ENCODE results near the gene FHIT. TPM values are rescaled to one million over a fixed set of nuclear protein-coding genes. Genes with fewer than 3 reads are reported as not detected.

FHIT gene
- total RNA-seq, 1 experiment from 2014 or later: 20.1 TPM

DNA sequence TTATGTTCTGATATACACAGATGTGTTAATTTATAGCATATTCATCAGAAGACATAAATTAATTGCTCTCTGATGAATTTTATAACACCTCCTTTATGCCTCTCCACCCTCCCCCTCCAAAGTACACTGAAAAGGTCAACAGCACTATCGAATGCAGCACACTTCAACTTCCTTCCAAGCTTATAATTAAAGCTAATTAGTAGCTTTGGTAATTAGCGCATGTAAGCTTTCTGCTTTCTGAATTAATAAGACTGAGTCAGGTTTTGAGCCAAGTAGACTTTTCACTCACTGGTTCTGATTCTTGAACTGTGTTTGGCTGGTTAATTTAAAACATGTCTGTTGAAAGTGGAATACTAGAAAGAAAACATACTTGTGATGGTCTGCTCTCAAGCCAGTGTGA is 1440.6 kb downstream of the FHIT start:
- no peak for DNase-seq (ENCODE audit: unreplicated experiment)
- Mint-ChIP-seq H3K4me3 (ENCODE audit: unreplicated experiment) (no peak overlapping the region), H3K36me3 (ENCODE audit: insufficient read depth, unreplicated experiment) (no peaks in the 10 kb centered on the region), H3K27me3 (ENCODE audit: insufficient read depth, unreplicated experiment) (no peaks in the 10 kb centered on the region), H3K4me1 (ENCODE audit: insufficient read depth, unreplicated experiment) (no peaks in the 10 kb centered on the region), H3K27ac (ENCODE audit: low read depth, unreplicated experiment) (no peak overlapping the region), H3K9me3 (ENCODE audit: unreplicated experiment) (no peaks in the 10 kb centered on the region)
- TF ChIP-seq CTCF (IDR thresholded peaks at IDR 0.05; ENCODE audit: unreplicated experiment): no peak
- ChIA-PET CTCF (interaction anchor here (0.5 to 7.8 kb wide), 28 partner anchors 8 to 1571 kb away, joined by 3 to 119 read pairs (median 3); no protein-coding TSS in a partner anchor), POLR2A (interaction anchor here (1.6 kb wide), 1 partner anchor 497 kb away, joined by 5 read pairs; no protein-coding TSS in a partner anchor)
- no TSS peak for BruUV-seq (replicated peaks)
- intact Hi-C loops (cut with micrococcal nuclease): loop anchor here (10.0 kb wide), 2 partner anchors 816 to 986 kb away; no protein-coding TSS in a partner anchor

- ChIA-PET POLR2A (interaction anchor here (1.0 to 1.6 kb wide), 2 partner anchors 235 to 497 kb away, joined by 5 to 7 read pairs; no protein-coding TSS in a partner anchor), CTCF (interaction anchor here (0.5 to 7.8 kb wide), 43 partner anchors 8 to 1701 kb away, joined by 3 to 119 read pairs (median 3); no protein-coding TSS in a partner anchor)
- H3K27me3 Mint-ChIP-seq (ENCODE audit: insufficient read depth, unreplicated experiment): no peaks in the 10 kb centered on the region
- H3K27ac Mint-ChIP-seq (ENCODE audit: low read depth, unreplicated experiment): peak overlapping the region; percentile 63
- no peaks in the 10 kb centered on the region for H3K9me3 Mint-ChIP-seq (ENCODE audit: unreplicated experiment)
- no peaks in the 10 kb centered on the region for H3K36me3 Mint-ChIP-seq (ENCODE audit: insufficient read depth, unreplicated experiment)
- no peaks in the 10 kb centered on the region for H3K4me1 Mint-ChIP-seq (ENCODE audit: insufficient read depth, unreplicated experiment)
- peak; percentile 33 for DNase-seq (ENCODE audit: unreplicated experiment)
- no peak overlapping the region for H3K4me3 Mint-ChIP-seq (ENCODE audit: unreplicated experiment)
- TF ChIP-seq CTCF (IDR thresholded peaks at IDR 0.05; ENCODE audit: unreplicated experiment): peak; percentile 45
- intact Hi-C loops (cut with micrococcal nuclease): loop anchor here (1.0 to 10.0 kb wide), 6 partner anchors 47 to 985 kb away; no protein-coding TSS in a partner anchor
- BruUV-seq (replicated peaks): no TSS peak
These were observed 1441.4 kb downstream of the FHIT start for GRCh38 chr3:59809710-59810444.

DNA sequence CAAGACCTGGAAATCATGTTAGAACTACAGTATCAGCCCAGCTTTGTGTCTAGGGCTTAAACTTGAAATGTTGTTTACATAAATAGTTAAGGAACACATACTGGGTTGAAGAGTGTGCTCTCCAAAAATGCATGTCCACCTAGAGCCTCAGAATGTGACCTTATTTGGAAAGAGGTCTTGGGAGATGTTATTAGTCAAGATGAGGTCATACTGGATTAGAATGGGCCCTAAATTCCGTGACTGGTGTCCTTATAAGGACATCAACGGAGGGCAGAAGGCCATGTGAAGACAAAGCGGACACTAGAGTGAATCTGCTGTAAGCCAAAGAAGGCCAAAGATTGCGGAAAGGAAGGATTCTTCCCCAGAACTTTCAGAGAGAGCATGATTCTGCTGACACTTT is 1442.2 kb downstream of the FHIT start:
- no peak for TF ChIP-seq CTCF (IDR thresholded peaks at IDR 0.05; ENCODE audit: unreplicated experiment)
- DNase-seq (ENCODE audit: unreplicated experiment): peak; percentile 19
- intact Hi-C loops (cut with micrococcal nuclease): loop anchor here (1.0 kb wide), 4 partner anchors 48 to 597 kb away; no protein-coding TSS in a partner anchor
- ChIA-PET POLR2A (interaction anchor here (0.7 to 1.6 kb wide), 2 partner anchors 496 to 593 kb away, joined by 4 to 5 read pairs; no protein-coding TSS in a partner anchor), CTCF (interaction anchor here (0.5 to 7.8 kb wide), 18 partner anchors 10 to 1107 kb away, joined by 3 to 119 read pairs (median 6); no protein-coding TSS in a partner anchor)
- Mint-ChIP-seq H3K4me1 (ENCODE audit: insufficient read depth, unreplicated experiment) (no peaks in the 10 kb centered on the region), H3K4me3 (ENCODE audit: unreplicated experiment) (no peak overlapping the region), H3K9me3 (ENCODE audit: unreplicated experiment) (no peaks in the 10 kb centered on the region), H3K27ac (ENCODE audit: low read depth, unreplicated experiment) (no peak overlapping the region), H3K36me3 (ENCODE audit: insufficient read depth, unreplicated experiment) (no peaks in the 10 kb centered on the region), H3K27me3 (ENCODE audit: insufficient read depth, unreplicated experiment) (no peaks in the 10 kb centered on the region)
- no TSS peak for BruUV-seq (replicated peaks)

GRCh38 chr3:59808446-59808845 is 1442.8 kb downstream of the FHIT start:
- TF ChIP-seq CTCF (IDR thresholded peaks at IDR 0.05; ENCODE audit: unreplicated experiment): no peak
- no TSS peak for BruUV-seq (replicated peaks)
- H3K27me3 Mint-ChIP-seq (ENCODE audit: insufficient read depth, unreplicated experiment): no peaks in the 10 kb centered on the region
- DNase-seq (ENCODE audit: unreplicated experiment): no peak
- no peak overlapping the region for H3K4me3 Mint-ChIP-seq (ENCODE audit: unreplicated experiment)
- no peaks in the 10 kb centered on the region for H3K4me1 Mint-ChIP-seq (ENCODE audit: insufficient read depth, unreplicated experiment)
- intact Hi-C loops (cut with micrococcal nuclease): no loop called here
- H3K9me3 Mint-ChIP-seq (ENCODE audit: unreplicated experiment): no peaks in the 10 kb centered on the region
- ChIA-PET POLR2A (interaction anchor here (0.7 kb wide), 1 partner anchor 592 kb away, joined by 4 read pairs; no protein-coding TSS in a partner anchor), CTCF (interaction anchor here (0.5 to 7.8 kb wide), 6 partner anchors 9 to 597 kb away, joined by 3 to 119 read pairs (median 32); no protein-coding TSS in a partner anchor)
- H3K36me3 Mint-ChIP-seq (ENCODE audit: insufficient read depth, unreplicated experiment): no peaks in the 10 kb centered on the region
- no peak overlapping the region for H3K27ac Mint-ChIP-seq (ENCODE audit: low read depth, unreplicated experiment)

All from MCF 10A (cell line).